Activated T-cell treated with anti-CD3 and anti-CD28 coated beads, Interleukin-2, amount 50 U/mL, for 1 hour (primary cell): ENCODE data around the gene ALX4.

Source experiments
- DNase-seq: peaks from one replicate; pipeline ENCODE4 v3.0.0-alpha.2; 2020

ALX4 gene

DNA sequence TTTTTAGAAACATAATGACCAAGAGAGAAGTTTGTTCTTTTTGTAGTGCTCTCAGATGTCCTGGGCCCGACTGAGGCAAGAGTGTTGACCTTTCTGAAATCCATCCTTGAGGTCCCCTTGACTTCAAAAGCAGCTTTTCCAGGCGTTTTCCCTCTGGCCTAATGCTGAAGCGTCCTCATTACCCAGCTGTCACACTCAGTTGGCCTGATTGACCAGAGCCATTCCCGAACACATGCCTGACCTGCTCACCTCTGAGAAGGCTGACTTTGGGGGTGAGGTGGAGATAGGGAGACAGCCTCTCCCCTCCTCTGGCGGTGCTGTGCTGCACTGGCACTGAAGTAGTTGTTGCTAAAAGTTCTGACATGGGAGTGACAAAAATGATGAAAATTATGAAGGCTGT lies 66.9 kb downstream of the ALX4 start:
- no peak for DNase-seq

DNA sequence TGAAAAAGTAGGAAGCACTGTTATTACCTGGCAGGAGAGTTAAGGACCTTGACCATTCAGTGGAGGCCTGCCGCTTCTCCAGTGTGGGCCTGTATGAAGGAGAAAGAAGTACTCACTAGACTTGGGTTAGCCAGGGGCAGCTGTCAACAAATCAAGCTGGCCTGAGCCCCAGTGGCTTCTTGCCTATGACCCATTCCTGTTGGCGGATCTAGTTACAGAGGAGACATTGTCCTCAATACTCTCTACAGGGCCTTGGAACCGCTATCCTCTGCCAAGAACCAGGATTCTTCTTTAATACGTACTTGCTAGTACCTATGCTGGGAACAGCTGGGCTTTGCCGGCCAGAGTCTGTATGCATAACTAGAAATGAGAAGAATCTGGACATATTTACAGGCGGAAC lies 68.1 kb downstream of the ALX4 start:
- DNase-seq: no peak

DNA sequence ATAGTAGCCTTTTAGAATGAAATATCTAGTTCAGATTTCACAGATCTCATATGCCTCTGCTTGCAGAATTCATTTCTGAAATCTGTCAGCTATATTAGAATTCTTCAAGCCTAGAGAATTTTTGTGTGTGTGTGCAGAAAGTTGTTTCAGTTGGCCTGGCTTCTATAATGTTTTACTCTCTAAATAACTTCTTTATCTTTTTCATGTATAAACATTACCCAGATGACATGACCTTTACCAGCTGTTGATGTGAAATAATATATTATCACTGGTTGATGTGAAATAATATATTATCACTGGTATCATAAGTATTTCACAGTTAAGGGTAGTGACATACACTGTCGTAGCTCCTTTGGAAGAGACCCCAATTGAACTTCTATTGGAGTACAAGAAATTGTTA lies 72.8 kb downstream of the ALX4 start:
- no peak for DNase-seq

DNA sequence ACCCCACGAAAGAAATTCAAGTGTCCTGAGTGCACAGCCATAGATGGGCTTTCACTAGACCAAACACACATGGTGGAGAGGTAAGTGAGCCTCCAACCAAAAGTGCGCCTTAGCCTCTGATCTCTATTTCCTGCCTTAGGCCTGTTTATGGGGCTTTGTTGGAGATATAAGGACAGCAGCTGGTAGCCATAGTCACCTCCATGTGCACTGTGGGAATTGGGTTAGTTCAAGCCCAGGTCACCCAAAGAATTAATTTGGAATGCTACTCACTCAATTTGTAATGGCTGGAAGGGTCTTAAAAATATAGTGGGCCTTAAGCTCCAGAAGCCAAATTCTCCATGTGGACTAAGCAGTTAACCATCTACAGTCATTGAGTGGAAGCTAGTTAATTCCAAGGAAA lies 73.6 kb downstream of the ALX4 start:
- no peak for DNase-seq

DNA sequence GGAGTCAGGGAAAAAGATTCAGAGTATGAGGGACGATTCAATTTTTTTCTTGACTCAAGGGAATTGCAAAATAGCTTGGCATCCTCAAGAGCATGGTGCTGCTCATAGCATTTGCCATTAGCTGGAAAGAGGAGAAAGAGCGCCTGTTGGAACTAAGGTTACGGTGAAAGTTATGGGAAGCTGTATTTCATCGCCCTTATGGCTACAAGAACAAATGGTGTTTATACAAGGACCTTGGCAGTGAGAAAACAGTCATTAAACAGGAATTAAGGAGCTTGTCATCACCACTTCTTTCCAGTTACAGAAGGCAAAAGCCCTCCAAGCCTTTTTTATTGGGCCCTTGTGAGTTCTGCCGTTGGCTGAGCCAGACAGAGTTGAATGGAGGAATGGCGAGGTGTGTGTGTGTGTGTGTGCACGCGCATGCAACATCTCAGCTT lies 74.2 kb downstream of the ALX4 start:
- DNase-seq: no peak

DNA sequence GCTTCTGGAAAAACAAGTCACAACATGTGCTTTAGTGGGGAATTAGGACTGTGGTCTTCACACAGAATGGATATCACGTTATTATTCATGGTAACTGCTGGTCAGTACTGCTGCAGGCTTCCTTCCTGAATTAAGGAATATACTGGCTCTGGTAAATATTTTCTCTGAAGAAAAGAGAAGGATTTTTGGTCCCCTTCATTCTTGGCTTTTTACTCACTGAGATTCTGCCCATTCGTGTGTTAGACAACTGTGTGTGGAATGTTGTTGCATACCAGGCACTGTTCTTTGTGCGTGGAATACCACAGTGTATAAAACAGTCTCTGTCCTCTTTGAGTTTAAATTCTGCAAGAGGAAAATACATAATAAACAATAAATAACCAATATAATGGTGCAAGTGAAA lies 80.3 kb downstream of the ALX4 start:
- DNase-seq: no peak

DNA sequence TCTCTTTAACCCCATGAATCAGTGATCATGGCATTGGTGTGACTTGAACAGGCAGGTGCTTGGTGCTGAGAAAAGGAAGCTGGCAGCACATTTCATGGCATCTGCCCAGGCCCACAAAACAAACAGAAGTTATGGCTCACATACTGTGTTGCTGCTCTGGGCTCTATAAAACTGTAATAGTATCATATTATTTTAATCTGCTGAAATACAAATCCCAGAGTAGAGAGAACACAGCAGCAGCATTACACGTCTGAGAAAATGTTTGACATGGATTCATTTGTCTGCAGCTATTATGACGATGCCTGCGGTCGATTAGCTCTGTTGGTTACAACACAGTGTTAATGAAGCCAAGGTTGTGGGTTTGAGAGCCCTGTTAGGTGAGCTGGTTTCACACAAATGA lies 80.8 kb downstream of the ALX4 start:
- no peak for DNase-seq

DNA sequence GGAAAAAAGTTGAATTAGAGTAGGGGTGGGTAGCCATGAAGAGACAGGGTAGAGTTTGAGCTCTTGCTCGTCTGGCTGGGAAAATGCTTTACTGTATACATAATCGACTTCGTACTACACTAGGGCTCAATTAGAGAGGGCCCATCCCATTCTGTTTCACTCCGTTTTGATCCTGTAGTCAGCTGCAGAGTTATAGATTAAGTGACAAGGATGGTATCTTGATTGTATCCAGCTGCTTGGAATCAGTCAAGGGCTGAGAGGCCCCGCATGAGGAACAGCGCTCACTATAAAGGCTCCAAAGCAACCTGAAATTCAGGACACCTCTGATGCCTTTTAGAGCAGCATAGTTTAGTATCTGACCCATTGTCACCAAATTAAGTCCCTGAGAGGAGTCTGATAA lies 81.6 kb downstream of the ALX4 start:
- no peak for DNase-seq

DNA sequence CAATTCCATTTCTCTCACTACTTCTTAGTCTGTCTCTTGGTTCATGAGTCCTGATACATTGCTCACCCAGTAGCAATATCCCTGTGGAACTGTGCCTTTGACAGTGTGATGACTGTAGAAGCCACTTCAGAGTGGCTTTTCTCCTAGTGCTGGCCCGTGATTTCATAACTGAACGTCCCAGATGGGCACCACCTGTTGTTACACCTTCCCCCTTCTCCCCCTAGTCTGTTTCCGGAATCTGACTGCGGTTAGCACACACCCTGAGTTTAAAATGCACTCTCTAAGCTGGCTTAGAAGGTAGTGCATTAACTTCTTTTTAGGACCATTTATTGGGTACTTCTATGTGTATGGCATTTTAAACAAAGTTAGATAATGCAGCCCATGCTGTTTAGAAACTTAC lies 83.0 kb downstream of the ALX4 start:
- DNase-seq: no peak

DNA sequence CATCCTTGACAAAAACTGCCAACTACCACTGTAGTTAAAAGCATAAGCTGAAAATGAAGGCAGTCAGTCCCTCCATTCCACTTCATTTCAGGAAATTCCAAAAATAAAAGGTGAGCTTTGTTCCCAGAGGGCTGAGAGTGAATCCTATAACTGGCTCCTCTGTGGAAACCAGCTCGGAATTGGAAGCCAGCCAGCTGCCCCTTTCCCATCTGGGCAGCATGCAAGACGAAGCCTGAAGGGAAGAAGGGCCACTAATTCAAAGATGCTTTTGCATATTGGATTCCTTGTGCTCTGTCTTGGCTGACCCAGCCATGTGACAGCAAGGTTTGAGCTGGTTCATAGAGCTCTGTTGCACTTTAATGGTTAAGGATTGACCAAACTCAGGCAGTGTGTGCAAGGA lies 83.4 kb downstream of the ALX4 start:
- no peak for DNase-seq

DNA sequence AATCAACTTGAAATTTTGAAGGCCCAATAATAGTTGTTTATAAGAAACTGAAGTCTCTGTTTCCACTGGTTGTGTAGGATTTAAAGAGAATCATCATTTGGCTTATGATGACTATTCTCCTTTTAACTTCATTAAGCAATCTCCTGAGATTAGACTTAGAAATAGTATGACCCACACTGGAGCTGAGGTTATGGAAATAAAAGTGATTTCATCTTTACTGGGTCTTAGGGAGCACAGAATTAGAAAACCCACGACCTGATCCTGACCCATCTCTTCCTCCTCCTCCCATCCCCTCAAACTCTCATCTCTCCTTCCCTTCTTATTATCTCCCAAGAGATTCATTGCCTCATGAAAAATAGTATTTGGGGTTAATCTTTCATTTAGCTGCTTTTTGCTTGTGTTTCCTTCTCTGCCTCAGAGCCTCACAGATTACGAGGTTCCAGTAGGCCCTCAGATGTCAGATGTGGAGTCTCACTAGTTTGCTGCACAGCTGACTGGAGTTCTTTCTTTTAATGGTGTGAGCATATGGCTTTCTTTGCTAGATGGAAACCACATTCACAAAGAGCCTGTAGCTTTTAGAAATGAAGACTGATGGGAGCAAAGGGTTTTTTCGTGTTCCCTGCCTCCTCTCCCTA lies 85.0 kb downstream of the ALX4 start:
- DNase-seq: no peak

DNA sequence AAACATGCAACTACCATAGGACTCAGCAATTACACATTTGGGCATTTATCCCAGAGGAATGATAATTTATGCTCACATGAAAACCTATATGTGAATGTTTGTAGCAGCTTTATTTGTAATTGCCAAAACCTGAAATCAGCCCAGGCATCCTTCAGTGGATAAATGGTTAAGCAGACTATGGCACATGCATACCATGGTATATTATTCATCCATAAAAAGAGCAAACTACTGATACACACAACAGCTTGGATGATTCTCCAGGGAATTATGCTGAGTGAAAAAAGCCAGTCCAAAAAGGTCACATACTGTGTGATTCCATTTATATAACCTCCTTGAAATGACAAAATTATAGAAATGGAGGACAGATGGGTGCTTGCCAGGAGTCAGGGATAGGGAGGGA lies 86.7 kb downstream of the ALX4 start:
- no peak for DNase-seq

DNA sequence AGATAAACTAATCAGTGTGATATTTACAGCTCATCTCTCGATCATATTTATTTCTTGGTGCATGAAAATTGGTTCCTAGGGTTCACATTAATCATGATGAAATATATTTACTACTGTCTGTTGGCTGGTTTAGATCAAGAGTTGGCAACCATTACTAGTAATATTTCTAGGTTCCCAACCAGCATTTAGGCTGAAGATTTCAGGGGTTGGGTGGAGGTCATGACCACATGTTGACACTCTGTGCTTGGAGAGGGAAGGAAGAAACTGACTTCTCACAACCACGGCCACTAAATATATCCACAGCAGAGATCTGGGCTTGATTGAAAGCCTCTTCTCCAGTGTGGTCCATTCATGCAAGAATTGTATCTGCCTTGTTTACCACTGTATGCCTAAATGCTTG lies 87.9 kb downstream of the ALX4 start:
- no peak for DNase-seq

DNA sequence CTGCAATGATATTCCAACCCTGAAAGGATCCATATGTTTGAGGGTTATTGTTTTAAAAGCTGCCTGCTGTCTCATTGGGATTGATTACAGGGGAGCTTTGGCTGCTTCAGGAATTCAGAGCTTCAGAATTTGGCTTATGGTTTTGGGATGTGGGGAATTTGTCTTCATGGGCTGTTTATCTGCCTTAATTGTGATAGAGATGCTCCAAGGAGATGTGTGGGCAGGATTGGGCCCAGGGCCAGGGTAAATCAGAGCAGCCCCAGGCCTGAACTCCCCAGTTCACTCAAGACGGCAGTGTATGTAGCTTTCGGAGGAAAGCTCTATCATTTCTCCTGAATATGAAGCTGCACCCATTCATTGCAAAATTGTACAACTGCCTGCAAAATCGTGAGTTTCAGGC lies 88.5 kb downstream of the ALX4 start:
- no peak for DNase-seq

DNA sequence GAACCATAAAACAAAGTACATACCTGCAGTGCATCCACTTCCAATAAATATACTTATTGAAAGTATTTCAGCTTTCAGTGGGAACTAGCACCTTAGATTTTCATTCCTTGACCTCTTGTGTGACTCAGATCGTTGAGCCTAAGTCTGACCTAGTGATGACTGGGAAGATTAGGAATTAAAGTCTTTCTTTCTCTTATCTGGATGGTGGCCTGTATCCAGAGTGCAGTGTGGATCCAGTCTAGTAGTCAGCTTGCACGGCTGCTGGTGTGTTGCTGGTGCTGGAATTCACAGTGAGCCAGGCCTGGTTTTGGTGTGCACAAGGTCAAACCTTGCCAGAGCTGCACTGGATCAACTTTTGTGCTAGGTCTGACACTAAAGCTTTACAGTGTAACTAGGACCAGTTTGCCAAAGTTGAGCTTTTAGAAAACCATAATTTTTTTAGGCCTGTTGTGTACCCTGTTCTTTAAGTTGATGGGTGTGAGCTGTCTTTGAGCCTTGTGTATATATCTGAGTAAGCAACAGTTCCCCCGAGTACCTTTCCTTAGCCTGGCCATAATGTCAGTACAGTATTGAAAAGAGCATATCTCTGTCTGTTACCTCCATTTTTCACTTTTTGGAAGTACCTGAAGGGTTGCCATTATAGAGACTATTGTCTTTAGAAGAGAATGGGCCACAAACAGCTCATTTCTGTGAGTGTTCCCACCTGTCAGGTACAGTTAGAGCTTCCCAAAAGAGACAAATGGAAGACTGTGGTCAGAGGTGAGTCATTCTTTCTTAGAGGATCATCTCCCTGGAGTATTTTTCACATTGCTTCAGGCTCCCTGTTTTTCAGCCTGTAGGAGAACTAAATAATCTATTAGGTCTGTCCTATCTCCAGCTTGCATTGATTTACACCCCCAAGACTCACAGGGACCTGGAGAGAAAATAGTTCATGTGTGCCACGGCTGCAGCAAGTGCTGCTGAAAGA lies 89.8 kb downstream of the ALX4 start:
- no peak for DNase-seq

DNA sequence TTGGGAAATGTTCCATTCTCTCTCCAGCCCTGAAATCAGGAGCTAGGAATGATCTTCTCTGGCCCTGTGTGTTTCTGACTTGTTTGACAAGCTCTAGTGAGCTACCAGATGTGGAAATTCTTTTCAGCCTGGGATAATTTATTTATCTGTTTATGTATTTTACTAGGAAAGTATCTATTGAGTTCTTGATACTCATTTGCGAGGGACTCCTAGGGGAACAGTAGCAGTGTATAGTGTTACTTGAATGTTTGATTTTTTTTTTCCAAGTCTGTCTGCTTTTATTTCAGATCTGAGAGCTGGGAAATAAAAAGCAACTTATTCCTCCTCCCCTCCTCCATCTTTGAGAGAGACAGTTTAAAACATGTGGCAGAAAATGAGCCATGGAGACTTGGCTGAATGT lies 92.5 kb downstream of the ALX4 start:
- no peak for DNase-seq

DNA sequence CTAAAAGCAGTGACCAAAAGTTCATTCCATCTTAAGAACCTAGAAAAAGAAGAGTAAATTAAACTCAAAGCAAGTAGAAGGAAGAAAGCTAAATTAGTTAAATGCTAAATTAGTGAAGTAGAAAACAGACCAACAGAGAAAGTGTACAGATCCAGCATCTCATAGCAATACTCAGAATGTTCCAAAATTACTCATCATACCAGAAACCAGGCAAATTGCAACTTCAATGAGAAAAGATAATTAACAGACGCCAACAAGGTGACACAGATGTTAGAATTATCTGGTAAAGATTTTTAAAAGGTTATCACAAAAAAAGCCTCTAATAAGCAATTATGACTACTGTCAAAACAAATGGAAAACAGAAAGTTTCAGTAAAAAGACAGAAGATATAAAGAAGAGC lies 96.8 kb downstream of the ALX4 start:
- no peak for DNase-seq

DNA sequence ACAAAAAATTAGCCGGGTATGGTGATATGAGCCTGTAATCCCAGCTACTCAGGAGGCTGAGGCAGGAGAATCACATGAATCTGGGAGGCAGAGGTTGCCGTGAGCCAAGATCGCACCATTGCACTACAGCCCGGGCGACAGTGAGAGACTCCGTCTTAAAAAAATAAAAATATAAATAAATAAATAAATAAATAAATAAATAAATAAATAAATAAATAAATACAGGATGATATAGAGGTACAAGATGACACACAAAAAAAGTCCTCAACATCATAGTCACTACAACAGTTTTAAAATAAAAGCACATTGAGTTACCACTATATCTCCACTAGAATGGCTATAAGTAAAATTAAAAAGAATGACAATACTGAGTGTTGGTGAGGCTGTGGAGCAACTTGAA lies 97.8 kb downstream of the ALX4 start:
- no peak for DNase-seq
